ENCODE measurements around the gene MT1M. TPM values are rescaled to one million over a fixed set of nuclear protein-coding genes. Genes with fewer than 3 reads are reported as not detected.

Gene MT1M
- total and polyA plus RNA-seq, 2 of the 8 experiments (the other 6 are each of a cell fraction or from before 2014, with no cell fraction given), result 2.1 TPM; not detected in 1

DNA sequence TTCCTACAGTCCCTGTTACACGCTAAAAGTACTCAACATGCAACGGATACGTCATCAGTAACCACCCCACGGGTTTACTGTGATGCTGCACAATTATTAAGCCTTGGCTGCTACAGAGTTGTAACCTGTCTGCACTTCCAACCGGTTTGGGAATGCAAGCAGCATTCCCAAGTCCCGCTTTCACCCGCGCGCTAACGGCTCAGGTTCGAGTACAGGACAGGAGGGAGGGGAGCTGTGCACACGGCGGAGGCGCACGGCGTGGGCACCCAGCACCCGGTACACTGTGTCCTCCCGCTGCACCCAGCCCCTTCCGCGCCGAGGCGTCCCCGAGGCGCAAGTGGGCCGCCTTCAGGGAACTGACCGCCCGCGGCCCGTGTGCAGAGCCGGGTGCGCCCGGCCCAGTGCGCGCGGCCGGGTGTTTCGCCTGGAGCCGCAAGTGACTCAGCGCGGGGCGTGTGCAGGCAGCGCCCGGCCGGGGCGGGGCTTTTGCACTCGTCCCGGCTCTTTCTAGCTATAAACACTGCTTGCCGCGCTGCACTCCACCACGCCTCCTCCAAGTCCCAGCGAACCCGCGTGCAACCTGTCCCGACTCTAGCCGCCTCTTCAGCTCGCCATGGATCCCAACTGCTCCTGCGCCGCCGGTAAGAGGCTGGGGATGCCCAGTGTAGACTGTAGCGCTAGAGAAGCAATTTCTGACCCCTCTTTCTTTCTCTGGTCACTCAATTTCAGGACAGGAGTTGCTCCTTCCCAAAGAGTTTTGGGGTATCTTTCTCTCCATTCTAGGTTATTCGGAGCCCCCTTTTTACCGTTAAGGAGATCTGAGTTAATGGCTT is 24.2 kb upstream of the MT1M start, which contains the start of gene MT2A (continued):
- TF ChIP-seq, protein P1, sequence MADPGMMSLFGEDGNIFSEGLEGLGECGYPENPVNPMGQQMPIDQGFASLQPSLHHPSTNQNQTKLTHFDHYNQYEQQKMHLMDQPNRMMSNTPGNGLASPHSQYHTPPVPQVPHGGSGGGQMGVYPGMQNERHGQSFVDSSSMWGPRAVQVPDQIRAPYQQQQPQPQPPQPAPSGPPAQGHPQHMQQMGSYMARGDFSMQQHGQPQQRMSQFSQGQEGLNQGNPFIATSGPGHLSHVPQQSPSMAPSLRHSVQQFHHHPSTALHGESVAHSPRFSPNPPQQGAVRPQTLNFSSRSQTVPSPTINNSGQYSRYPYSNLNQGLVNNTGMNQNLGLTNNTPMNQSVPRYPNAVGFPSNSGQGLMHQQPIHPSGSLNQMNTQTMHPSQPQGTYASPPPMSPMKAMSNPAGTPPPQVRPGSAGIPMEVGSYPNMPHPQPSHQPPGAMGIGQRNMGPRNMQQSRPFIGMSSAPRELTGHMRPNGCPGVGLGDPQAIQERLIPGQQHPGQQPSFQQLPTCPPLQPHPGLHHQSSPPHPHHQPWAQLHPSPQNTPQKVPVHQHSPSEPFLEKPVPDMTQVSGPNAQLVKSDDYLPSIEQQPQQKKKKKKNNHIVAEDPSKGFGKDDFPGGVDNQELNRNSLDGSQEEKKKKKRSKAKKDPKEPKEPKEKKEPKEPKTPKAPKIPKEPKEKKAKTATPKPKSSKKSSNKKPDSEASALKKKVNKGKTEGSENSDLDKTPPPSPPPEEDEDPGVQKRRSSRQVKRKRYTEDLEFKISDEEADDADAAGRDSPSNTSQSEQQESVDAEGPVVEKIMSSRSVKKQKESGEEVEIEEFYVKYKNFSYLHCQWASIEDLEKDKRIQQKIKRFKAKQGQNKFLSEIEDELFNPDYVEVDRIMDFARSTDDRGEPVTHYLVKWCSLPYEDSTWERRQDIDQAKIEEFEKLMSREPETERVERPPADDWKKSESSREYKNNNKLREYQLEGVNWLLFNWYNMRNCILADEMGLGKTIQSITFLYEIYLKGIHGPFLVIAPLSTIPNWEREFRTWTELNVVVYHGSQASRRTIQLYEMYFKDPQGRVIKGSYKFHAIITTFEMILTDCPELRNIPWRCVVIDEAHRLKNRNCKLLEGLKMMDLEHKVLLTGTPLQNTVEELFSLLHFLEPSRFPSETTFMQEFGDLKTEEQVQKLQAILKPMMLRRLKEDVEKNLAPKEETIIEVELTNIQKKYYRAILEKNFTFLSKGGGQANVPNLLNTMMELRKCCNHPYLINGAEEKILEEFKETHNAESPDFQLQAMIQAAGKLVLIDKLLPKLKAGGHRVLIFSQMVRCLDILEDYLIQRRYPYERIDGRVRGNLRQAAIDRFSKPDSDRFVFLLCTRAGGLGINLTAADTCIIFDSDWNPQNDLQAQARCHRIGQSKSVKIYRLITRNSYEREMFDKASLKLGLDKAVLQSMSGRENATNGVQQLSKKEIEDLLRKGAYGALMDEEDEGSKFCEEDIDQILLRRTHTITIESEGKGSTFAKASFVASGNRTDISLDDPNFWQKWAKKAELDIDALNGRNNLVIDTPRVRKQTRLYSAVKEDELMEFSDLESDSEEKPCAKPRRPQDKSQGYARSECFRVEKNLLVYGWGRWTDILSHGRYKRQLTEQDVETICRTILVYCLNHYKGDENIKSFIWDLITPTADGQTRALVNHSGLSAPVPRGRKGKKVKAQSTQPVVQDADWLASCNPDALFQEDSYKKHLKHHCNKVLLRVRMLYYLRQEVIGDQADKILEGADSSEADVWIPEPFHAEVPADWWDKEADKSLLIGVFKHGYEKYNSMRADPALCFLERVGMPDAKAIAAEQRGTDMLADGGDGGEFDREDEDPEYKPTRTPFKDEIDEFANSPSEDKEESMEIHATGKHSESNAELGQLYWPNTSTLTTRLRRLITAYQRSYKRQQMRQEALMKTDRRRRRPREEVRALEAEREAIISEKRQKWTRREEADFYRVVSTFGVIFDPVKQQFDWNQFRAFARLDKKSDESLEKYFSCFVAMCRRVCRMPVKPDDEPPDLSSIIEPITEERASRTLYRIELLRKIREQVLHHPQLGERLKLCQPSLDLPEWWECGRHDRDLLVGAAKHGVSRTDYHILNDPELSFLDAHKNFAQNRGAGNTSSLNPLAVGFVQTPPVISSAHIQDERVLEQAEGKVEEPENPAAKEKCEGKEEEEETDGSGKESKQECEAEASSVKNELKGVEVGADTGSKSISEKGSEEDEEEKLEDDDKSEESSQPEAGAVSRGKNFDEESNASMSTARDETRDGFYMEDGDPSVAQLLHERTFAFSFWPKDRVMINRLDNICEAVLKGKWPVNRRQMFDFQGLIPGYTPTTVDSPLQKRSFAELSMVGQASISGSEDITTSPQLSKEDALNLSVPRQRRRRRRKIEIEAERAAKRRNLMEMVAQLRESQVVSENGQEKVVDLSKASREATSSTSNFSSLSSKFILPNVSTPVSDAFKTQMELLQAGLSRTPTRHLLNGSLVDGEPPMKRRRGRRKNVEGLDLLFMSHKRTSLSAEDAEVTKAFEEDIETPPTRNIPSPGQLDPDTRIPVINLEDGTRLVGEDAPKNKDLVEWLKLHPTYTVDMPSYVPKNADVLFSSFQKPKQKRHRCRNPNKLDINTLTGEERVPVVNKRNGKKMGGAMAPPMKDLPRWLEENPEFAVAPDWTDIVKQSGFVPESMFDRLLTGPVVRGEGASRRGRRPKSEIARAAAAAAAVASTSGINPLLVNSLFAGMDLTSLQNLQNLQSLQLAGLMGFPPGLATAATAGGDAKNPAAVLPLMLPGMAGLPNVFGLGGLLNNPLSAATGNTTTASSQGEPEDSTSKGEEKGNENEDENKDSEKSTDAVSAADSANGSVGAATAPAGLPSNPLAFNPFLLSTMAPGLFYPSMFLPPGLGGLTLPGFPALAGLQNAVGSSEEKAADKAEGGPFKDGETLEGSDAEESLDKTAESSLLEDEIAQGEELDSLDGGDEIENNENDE (IDR thresholded peaks at IDR 0.05; ENCODE audit: insufficient replicate concordance, low read length), result no peak
- TF ChIP-seq CEBPB (IDR thresholded peaks at IDR 0.05; ENCODE audit: low read depth, low read length) (no peak), JUND (IDR thresholded peaks at IDR 0.05; ENCODE audit: low read length) (no peak), RAD21 (IDR thresholded peaks at IDR 0.05 in 1 of 2, conservative IDR thresholded peaks at IDR 0.05 in 1 of 2; ENCODE audit: low read depth in 2 of 2, low read length in 2 of 2) (no peak), TCF12 (IDR thresholded peaks at IDR 0.05; ENCODE audit: low read depth, low read length) (no peak), GTF2F1 (IDR thresholded peaks at IDR 0.05; ENCODE audit: borderline replicate concordance, low read depth, low read length) (no peak)
- TF ChIP-seq, protein P2, sequence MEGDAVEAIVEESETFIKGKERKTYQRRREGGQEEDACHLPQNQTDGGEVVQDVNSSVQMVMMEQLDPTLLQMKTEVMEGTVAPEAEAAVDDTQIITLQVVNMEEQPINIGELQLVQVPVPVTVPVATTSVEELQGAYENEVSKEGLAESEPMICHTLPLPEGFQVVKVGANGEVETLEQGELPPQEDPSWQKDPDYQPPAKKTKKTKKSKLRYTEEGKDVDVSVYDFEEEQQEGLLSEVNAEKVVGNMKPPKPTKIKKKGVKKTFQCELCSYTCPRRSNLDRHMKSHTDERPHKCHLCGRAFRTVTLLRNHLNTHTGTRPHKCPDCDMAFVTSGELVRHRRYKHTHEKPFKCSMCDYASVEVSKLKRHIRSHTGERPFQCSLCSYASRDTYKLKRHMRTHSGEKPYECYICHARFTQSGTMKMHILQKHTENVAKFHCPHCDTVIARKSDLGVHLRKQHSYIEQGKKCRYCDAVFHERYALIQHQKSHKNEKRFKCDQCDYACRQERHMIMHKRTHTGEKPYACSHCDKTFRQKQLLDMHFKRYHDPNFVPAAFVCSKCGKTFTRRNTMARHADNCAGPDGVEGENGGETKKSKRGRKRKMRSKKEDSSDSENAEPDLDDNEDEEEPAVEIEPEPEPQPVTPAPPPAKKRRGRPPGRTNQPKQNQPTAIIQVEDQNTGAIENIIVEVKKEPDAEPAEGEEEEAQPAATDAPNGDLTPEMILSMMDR (IDR thresholded peaks at IDR 0.05; ENCODE audit: control extremely low read depth in 1 of 3, insufficient read depth in 1 of 3, low read depth in 1 of 3, low read length in 3 of 3), result no peak

Data from H1 (cell line).